CD14-positive monocyte (primary cell): ENCODE results near the gene ITGA11. TPM values are rescaled to one million over a fixed set of nuclear protein-coding genes. Genes with fewer than 3 reads are reported as not detected.
A peak's percentile ranks its signal among the peaks of the same experiment; 100 is the strongest.

Experiments used
- DNase-seq, 3 donors: peaks; one replicate each; pipeline ENCODE4 v3.0.0-alpha.2; 2011 to 2022
- H2AFZ ChIP-seq: 2 replicates; pipeline ENCODE4 v1.6.0; 2012; ENCODE audit warnings: mild to moderate bottlenecking, low read depth, low read length, inconsistent platforms; ENCODE audit not compliant: insufficient read depth, poor library complexity, severe bottlenecking
- H3K27ac ChIP-seq, 2 donors: 1 replicate in 1 of 2; 2 replicates in 1 of 2; pipeline ENCODE4 v1.5.1; 2012 to 2013; ENCODE audit warnings: low read length in 2 of 2, control low read depth in 1 of 2, inconsistent platforms in 1 of 2, low read depth in 1 of 2, mild to moderate bottlenecking in 1 of 2
- H3K27me3 ChIP-seq, 2 donors: one replicate each; pipeline versions ENCODE4 v1.6.0 to v1.6.1; 2011 to 2013; ENCODE audit warnings: low read length in 2 of 2; ENCODE audit not compliant: control insufficient read depth in 2 of 2, insufficient read depth in 2 of 2
- H3K36me3 ChIP-seq, 2 donors: replicated peaks in 1 of 2; 1 replicate in 1 of 2; 2 replicates in 1 of 2; pipeline versions ENCODE4 v1.5.1 to v1.6.1; 2012 to 2013; ENCODE audit warnings: low read length in 2 of 2, control low read depth in 1 of 2, inconsistent platforms in 1 of 2, mild to moderate bottlenecking in 1 of 2; ENCODE audit not compliant: insufficient read depth in 2 of 2, control insufficient read depth in 1 of 2
- H3K4me1 ChIP-seq, 2 donors: 1 replicate in 1 of 2; 2 replicates in 1 of 2; pipeline versions ENCODE4 v1.5.1 to v1.6.1; 2012 to 2013; ENCODE audit warnings: low read length in 2 of 2, control low read depth in 1 of 2, inconsistent platforms in 1 of 2, mild to moderate bottlenecking in 1 of 2, moderate library complexity in 1 of 2; ENCODE audit not compliant: insufficient read depth in 2 of 2, control insufficient read depth in 1 of 2
- H3K4me2 ChIP-seq: replicated peaks from 2 replicates; pipeline ENCODE3; 2012; ENCODE audit warnings: low read length, moderate library complexity, mild to moderate bottlenecking; ENCODE audit not compliant: poor library complexity, severe bottlenecking; ENCODE audit errors: extremely low read depth
- H3K4me3 ChIP-seq, 3 experiments: fragments of 200-600 bp in 1 of 3; sonication (generic) in 1 of 3; replicated peaks in 1 of 3; 1 replicate in 2 of 3; 2 replicates in 1 of 3; pipeline ENCODE4 v1.5.1; 2011 to 2013; ENCODE audit warnings: low read length in 3 of 3, mild to moderate bottlenecking in 3 of 3, control low read depth in 2 of 3, low read depth in 2 of 3, inconsistent platforms in 1 of 3, moderate library complexity in 1 of 3
- H3K79me2 ChIP-seq: 2 replicates; pipeline ENCODE4 v1.6.0; 2012; ENCODE audit warnings: mild to moderate bottlenecking, control low read depth, inconsistent platforms, low read length, moderate library complexity; ENCODE audit not compliant: insufficient read depth
- H3K9ac ChIP-seq: 2 replicates; pipeline ENCODE4 v1.6.0; 2017; ENCODE audit warnings: low read length, mild to moderate bottlenecking; ENCODE audit not compliant: insufficient read depth, poor library complexity, severe bottlenecking
- H3K9me3 ChIP-seq, 2 donors: replicated peaks in 1 of 2; 1 replicate in 1 of 2; 2 replicates in 1 of 2; pipeline versions ENCODE4 v1.5.1 to v1.6.1; 2012 to 2013; ENCODE audit warnings: low read length in 2 of 2, control low read depth in 1 of 2; ENCODE audit not compliant: control insufficient read depth in 1 of 2, insufficient read depth in 1 of 2
- H4K20me1 ChIP-seq: 2 replicates; pipeline ENCODE4 v1.6.0; 2012; ENCODE audit warnings: mild to moderate bottlenecking, low read length, control low read depth, moderate library complexity; ENCODE audit not compliant: insufficient read depth
- H3K27ac Mint-ChIP-seq, 7 donors: one replicate each; pipeline ENCODE4 v1.8.0; 2020; ENCODE audit warnings: mild to moderate bottlenecking in 7 of 7, mixed read lengths in 7 of 7, moderate library complexity in 6 of 7, inconsistent platforms in 2 of 7
- H3K27me3 Mint-ChIP-seq, 3 donors: one replicate each; pipeline ENCODE4 v1.8.0; 2021 to 2022; ENCODE audit warnings: low read depth in 3 of 3, mild to moderate bottlenecking in 3 of 3, mixed read lengths in 3 of 3, moderate library complexity in 3 of 3, inconsistent platforms in 1 of 3
- H3K36me3 Mint-ChIP-seq, 2 donors: one replicate each; pipeline ENCODE4 v1.8.0; 2020; ENCODE audit warnings: mixed read lengths in 2 of 2, inconsistent platforms in 1 of 2, mild to moderate bottlenecking in 1 of 2
- H3K4me1 Mint-ChIP-seq: one replicate; pipeline ENCODE4 v1.8.0; 2020; ENCODE audit warnings: mild to moderate bottlenecking, mixed read lengths
- H3K4me3 Mint-ChIP-seq, 2 donors: one replicate each; pipeline ENCODE4 v1.8.0; 2020; ENCODE audit warnings: mild to moderate bottlenecking in 2 of 2, mixed read lengths in 2 of 2, moderate library complexity in 1 of 2
- H3K9me3 Mint-ChIP-seq, 7 donors: one replicate each; pipeline ENCODE4 v1.8.0; 2020 to 2022; ENCODE audit warnings: mixed read lengths in 7 of 7, mild to moderate bottlenecking in 6 of 7, moderate library complexity in 6 of 7, inconsistent platforms in 2 of 7
- CTCF ChIP-seq: fragments of 200-600 bp; IDR thresholded peaks from one replicate; pipeline ENCODE4 v1.8.0; 2022; ENCODE audit warnings: antibody characterized with exemption, mild to moderate bottlenecking
- WGBS: methylation state at CpG from one replicate; pipeline ENCODE4 v1.1.5; 2013; ENCODE audit warnings: missing lambda C conversion rate; ENCODE audit not compliant: insufficient coverage; 5-methylcytosine and 5-hydroxymethylcytosine counted together
- intact Hi-C, 2 donors: fragments of 100-400 bp; cut with micrococcal nuclease; formaldehyde crosslinking; loops; one replicate each; pipeline versions ENCODE4 v1.15.0 to v1.15.1; 2023
- polyA plus RNA-seq, 3 donors: library from polyadenylated mRNA; depleted of rRNA in 1 of 3; unstranded in 2 of 3; stranded (reverse) in 1 of 3; fragments of 300-500 nt in 2 of 3; fragments of >200 nt in 1 of 3; fragmentation: Illumina TruSeq in 2 of 3; gene quantifications; 1 replicate in 2 of 3; 2 replicates in 1 of 3; pipeline ENCODE4 v1.2.3, GENCODE V29; 2012 to 2021

ITGA11 gene
- polyA plus RNA-seq, 3 donors: under 0.01 to 0.01 TPM; not detected in 1

- Mint-ChIP-seq H3K4me1 (peaks cover 15% of the 10 kb centered on the region), H3K27me3 (peaks cover 0 to 4% (median 3%) of the 10 kb centered on the region in 3 donors), H3K27ac (no peak overlapping the region), H3K9me3 (no peaks in the 10 kb centered on the region), H3K4me3 (no peak overlapping the region), H3K36me3 (no peaks in the 10 kb centered on the region)
- peaks cover 12 to 16% of the 10 kb centered on the region in 2 donors for H3K4me1 ChIP-seq
- H3K79me2 ChIP-seq: no peaks in the 10 kb centered on the region
- WGBS: 100% methylated on average over 5 of the region's 10 CpGs
- H3K36me3 ChIP-seq: no peaks in the 10 kb centered on the region
- H3K9me3 ChIP-seq: no peaks in the 10 kb centered on the region
- intact Hi-C loops: no loop called here
- no peak for DNase-seq
- H3K4me2 ChIP-seq: no peak overlapping the region
- H3K4me3 ChIP-seq: no peak overlapping the region
- no peak overlapping the region for H3K9ac ChIP-seq
- no peak overlapping the region for H2AFZ ChIP-seq
- no peak for TF ChIP-seq CTCF
- H3K27me3 ChIP-seq: no peaks in the 10 kb centered on the region
- no peaks in the 10 kb centered on the region for H4K20me1 ChIP-seq
- H3K27ac ChIP-seq: no peak overlapping the region
Measured at GRCh38 chr15:68339481-68339880, 92.5 kb downstream of the ITGA11 start.

- intact Hi-C loops: no loop called here
- Mint-ChIP-seq H3K27me3 (peaks cover 0 to 11% (median 7%) of the 10 kb centered on the region in 3 donors), H3K27ac (peak overlapping the region in 1 of 7 donors; percentile 71), H3K36me3 (no peaks in the 10 kb centered on the region), H3K4me1 (peaks cover 26% of the 10 kb centered on the region), H3K9me3 (peaks cover 0 to 2% (median 0%) of the 10 kb centered on the region in 7 donors), H3K4me3 (no peak overlapping the region)
- no peaks in the 10 kb centered on the region for H3K9me3 ChIP-seq
- TF ChIP-seq CTCF: no peak
- 85% methylated on average over 6 of the region's 6 CpGs for WGBS
- H4K20me1 ChIP-seq: no peaks in the 10 kb centered on the region
- no peak overlapping the region for H3K4me3 ChIP-seq
- H3K9ac ChIP-seq: no peak overlapping the region
- H3K4me2 ChIP-seq: no peak overlapping the region
- peaks cover 12 to 21% of the 10 kb centered on the region in 2 donors for H3K4me1 ChIP-seq
- no peaks in the 10 kb centered on the region for H3K36me3 ChIP-seq
- H2AFZ ChIP-seq: no peak overlapping the region
- no peak overlapping the region for H3K27ac ChIP-seq
- DNase-seq: no peak
- H3K27me3 ChIP-seq: no peaks in the 10 kb centered on the region
- H3K79me2 ChIP-seq: no peaks in the 10 kb centered on the region
Measured at GRCh38 chr15:68337826-68338225, 94.1 kb downstream of the ITGA11 start.
